ENCODE measurements around the gene PLEKHA6.

Gene PLEKHA6

GRCh38 chr1:204348722-204349121 lies 11.0 kb downstream of the PLEKHA6 start:
- peak; percentile 81 for DNase-seq
- Histone ChIP-seq H3K27me3 (ENCODE audit: control insufficient read depth in 1 of 2, insufficient read depth in 1 of 2, low read length in 2 of 2) (peaks cover 8 to 31% of the 10 kb centered on the region in 2 experiments), H2BK5ac (ENCODE audit: low read depth, low read length, poor library complexity, severe bottlenecking) (no peak overlapping the region), H3K79me1 (replicated peaks; ENCODE audit: low read length, poor library complexity, severe bottlenecking) (no peaks in the 10 kb centered on the region), H4K91ac (ENCODE audit: low read length) (peak overlapping the region; percentile 9), H4K8ac (ENCODE audit: low read length) (no peak overlapping the region), H2AFZ (ENCODE audit: low read depth, low read length) (no peak overlapping the region), H2AK5ac (ENCODE audit: low read length, severe bottlenecking) (no peak overlapping the region), H3K18ac (ENCODE audit: low read depth in 1 of 2, low read length in 2 of 2) (peak overlapping the region in 1 of 2 experiments; percentile 25), H3K4me1 (ENCODE audit: control insufficient read depth, insufficient read depth, low read depth, low read length) (peaks cover 10% of the 10 kb centered on the region), H3K9ac (ENCODE audit: low read length) (peak overlapping the region; percentile 49), H3K36me3 (ENCODE audit: control insufficient read depth in 1 of 2, insufficient read depth in 2 of 2, low read depth in 1 of 2, low read length in 2 of 2) (no peaks in the 10 kb centered on the region), H3K4me2 (ENCODE audit: low read length, poor library complexity, severe bottlenecking) (no peak overlapping the region), H3K23ac (ENCODE audit: low read length in 2 of 2) (no peak overlapping the region), H2BK12ac (ENCODE audit: low read length in 2 of 2) (peak overlapping the region in 1 of 2 experiments; percentile 84), H3K27ac (ENCODE audit: low read length, poor library complexity, severe bottlenecking) (no peak overlapping the region), H2BK120ac (ENCODE audit: low read depth, low read length) (no peak overlapping the region), H3K9me3 (ENCODE audit: control insufficient read depth, low read length) (no peaks in the 10 kb centered on the region), H3K14ac (ENCODE audit: low read length in 2 of 2) (no peak overlapping the region), H2BK15ac (ENCODE audit: low read depth, poor library complexity, severe bottlenecking) (no peak overlapping the region), H3K4ac (ENCODE audit: low read depth in 1 of 2, low read length in 2 of 2) (no peak overlapping the region), H3K4me3 (ENCODE audit: insufficient read depth in 1 of 2, low read depth in 1 of 2, low read length in 2 of 2) (no peak overlapping the region)
- WGBS, result 11% methylated on average over 5 of the region's 6 CpGs

GRCh38 chr1:204348242-204348641 lies 11.5 kb downstream of the PLEKHA6 start:
- no peak overlapping the region for H2AK5ac ChIP-seq (ENCODE audit: low read length, severe bottlenecking)
- H3K23ac ChIP-seq (ENCODE audit: low read length in 2 of 2), result peak overlapping the region in 1 of 2 experiments; percentile 27
- H2AFZ ChIP-seq (ENCODE audit: low read depth, low read length), result no peak overlapping the region
- DNase-seq, result no peak
- no peak overlapping the region for H3K27ac ChIP-seq (ENCODE audit: low read length, poor library complexity, severe bottlenecking)
- H2BK120ac ChIP-seq (ENCODE audit: low read depth, low read length), result no peak overlapping the region
- H3K27me3 ChIP-seq (ENCODE audit: control insufficient read depth in 1 of 2, insufficient read depth in 1 of 2, low read length in 2 of 2), result peaks cover 4 to 34% of the 10 kb centered on the region in 2 experiments
- H2BK12ac ChIP-seq (ENCODE audit: low read length in 2 of 2), result peak overlapping the region in 1 of 2 experiments; percentile 87
- peaks cover 10% of the 10 kb centered on the region for H3K4me1 ChIP-seq (ENCODE audit: control insufficient read depth, insufficient read depth, low read depth, low read length)
- H3K4ac ChIP-seq (ENCODE audit: low read depth in 1 of 2, low read length in 2 of 2), result peak overlapping the region; percentile 42 to 46
- no peak overlapping the region for H3K9ac ChIP-seq (ENCODE audit: low read length)
- peak overlapping the region; percentile 62 for H4K8ac ChIP-seq (ENCODE audit: low read length)
- 98% methylated on average over 6 of the region's 6 CpGs for WGBS
- no peaks in the 10 kb centered on the region for H3K36me3 ChIP-seq (ENCODE audit: control insufficient read depth in 1 of 2, insufficient read depth in 2 of 2, low read depth in 1 of 2, low read length in 2 of 2)
- H3K14ac ChIP-seq (ENCODE audit: low read length in 2 of 2), result no peak overlapping the region
- no peaks in the 10 kb centered on the region for H3K79me1 ChIP-seq (replicated peaks; ENCODE audit: low read length, poor library complexity, severe bottlenecking)
- no peak overlapping the region for H2BK15ac ChIP-seq (ENCODE audit: low read depth, poor library complexity, severe bottlenecking)
- H4K91ac ChIP-seq (ENCODE audit: low read length), result peak overlapping the region; percentile 83
- no peaks in the 10 kb centered on the region for H3K9me3 ChIP-seq (ENCODE audit: control insufficient read depth, low read length)
- H3K4me2 ChIP-seq (ENCODE audit: low read length, poor library complexity, severe bottlenecking), result no peak overlapping the region
- peak overlapping the region in 1 of 2 experiments; percentile 72 for H3K18ac ChIP-seq (ENCODE audit: low read depth in 1 of 2, low read length in 2 of 2)
- H2BK5ac ChIP-seq (ENCODE audit: low read depth, low read length, poor library complexity, severe bottlenecking), result no peak overlapping the region
- H3K4me3 ChIP-seq (ENCODE audit: insufficient read depth in 1 of 2, low read depth in 1 of 2, low read length in 2 of 2), result no peak overlapping the region

- Histone ChIP-seq H2AFZ (ENCODE audit: low read depth, low read length) (no peak overlapping the region), H2BK120ac (ENCODE audit: low read depth, low read length) (no peak overlapping the region), H4K91ac (ENCODE audit: low read length) (peak overlapping the region; percentile 21), H3K9ac (ENCODE audit: low read length) (no peak overlapping the region), H2BK5ac (ENCODE audit: low read depth, low read length, poor library complexity, severe bottlenecking) (no peak overlapping the region), H2BK15ac (ENCODE audit: low read depth, poor library complexity, severe bottlenecking) (peak overlapping the region; percentile 30), H3K9me3 (ENCODE audit: control insufficient read depth, low read length) (no peaks in the 10 kb centered on the region), H3K27ac (ENCODE audit: low read length, poor library complexity, severe bottlenecking) (no peak overlapping the region), H2BK12ac (ENCODE audit: low read length in 2 of 2) (peak overlapping the region; percentile 57 to 92), H3K14ac (ENCODE audit: low read length in 2 of 2) (peak overlapping the region in 1 of 2 experiments; percentile 63), H3K27me3 (ENCODE audit: control insufficient read depth in 1 of 2, insufficient read depth in 1 of 2, low read length in 2 of 2) (peaks cover 0 to 46% of the 10 kb centered on the region in 2 experiments), H3K4ac (ENCODE audit: low read depth in 1 of 2, low read length in 2 of 2) (peak overlapping the region in 1 of 2 experiments; percentile 63), H3K23ac (ENCODE audit: low read length in 2 of 2) (no peak overlapping the region), H3K4me3 (ENCODE audit: insufficient read depth in 1 of 2, low read depth in 1 of 2, low read length in 2 of 2) (no peak overlapping the region), H3K4me2 (ENCODE audit: low read length, poor library complexity, severe bottlenecking) (no peak overlapping the region), H3K18ac (ENCODE audit: low read depth in 1 of 2, low read length in 2 of 2) (peak overlapping the region in 1 of 2 experiments; percentile 82), H4K8ac (ENCODE audit: low read length) (peak overlapping the region; percentile 23), H2AK5ac (ENCODE audit: low read length, severe bottlenecking) (no peak overlapping the region), H3K79me1 (replicated peaks; ENCODE audit: low read length, poor library complexity, severe bottlenecking) (no peaks in the 10 kb centered on the region), H3K4me1 (ENCODE audit: control insufficient read depth, insufficient read depth, low read depth, low read length) (peaks cover 7% of the 10 kb centered on the region), H3K36me3 (ENCODE audit: control insufficient read depth in 1 of 2, insufficient read depth in 2 of 2, low read depth in 1 of 2, low read length in 2 of 2) (no peaks in the 10 kb centered on the region)
- WGBS, result 89% methylated on average over 6 of the region's 6 CpGs
- DNase-seq, result no peak
Measured at GRCh38 chr1:204345941-204346645, 13.6 kb downstream of the PLEKHA6 start.

GRCh38 chr1:204345438-204345841 lies 14.3 kb downstream of the PLEKHA6 start:
- Histone ChIP-seq H2BK5ac (ENCODE audit: low read depth, low read length, poor library complexity, severe bottlenecking) (no peak overlapping the region), H3K4ac (ENCODE audit: low read depth in 1 of 2, low read length in 2 of 2) (no peak overlapping the region), H3K23ac (ENCODE audit: low read length in 2 of 2) (no peak overlapping the region), H3K4me1 (ENCODE audit: control insufficient read depth, insufficient read depth, low read depth, low read length) (peaks cover 2% of the 10 kb centered on the region), H2AFZ (ENCODE audit: low read depth, low read length) (no peak overlapping the region), H3K18ac (ENCODE audit: low read depth in 1 of 2, low read length in 2 of 2) (peak overlapping the region in 1 of 2 experiments; percentile 56), H2BK120ac (ENCODE audit: low read depth, low read length) (no peak overlapping the region), H3K9ac (ENCODE audit: low read length) (no peak overlapping the region), H3K36me3 (ENCODE audit: control insufficient read depth in 1 of 2, insufficient read depth in 2 of 2, low read depth in 1 of 2, low read length in 2 of 2) (no peaks in the 10 kb centered on the region), H3K4me2 (ENCODE audit: low read length, poor library complexity, severe bottlenecking) (no peak overlapping the region), H3K79me1 (replicated peaks; ENCODE audit: low read length, poor library complexity, severe bottlenecking) (no peaks in the 10 kb centered on the region), H3K4me3 (ENCODE audit: insufficient read depth in 1 of 2, low read depth in 1 of 2, low read length in 2 of 2) (no peak overlapping the region), H2AK5ac (ENCODE audit: low read length, severe bottlenecking) (no peak overlapping the region), H3K14ac (ENCODE audit: low read length in 2 of 2) (peak overlapping the region in 1 of 2 experiments; percentile 77), H4K91ac (ENCODE audit: low read length) (no peak overlapping the region), H3K9me3 (ENCODE audit: control insufficient read depth, low read length) (no peaks in the 10 kb centered on the region), H3K27me3 (ENCODE audit: control insufficient read depth in 1 of 2, insufficient read depth in 1 of 2, low read length in 2 of 2) (peaks cover 0 to 46% of the 10 kb centered on the region in 2 experiments), H2BK12ac (ENCODE audit: low read length in 2 of 2) (peak overlapping the region; percentile 38 to 72), H2BK15ac (ENCODE audit: low read depth, poor library complexity, severe bottlenecking) (peak overlapping the region; percentile 91), H3K27ac (ENCODE audit: low read length, poor library complexity, severe bottlenecking) (no peak overlapping the region), H4K8ac (ENCODE audit: low read length) (peak overlapping the region; percentile 12)
- DNase-seq, result no peak
- WGBS, result 77% methylated on average over 5 of the region's 5 CpGs

Data from mesenchymal stem cell (in vitro differentiated cells and primary cell).